Trophoblast cell (in vitro differentiated cells and primary cell): ENCODE results near the gene SRF.

Experiments
- DNase-seq, 2 donors: peaks; one replicate each; pipeline ENCODE4 v3.0.0-alpha.2; 2016
- H2AFZ ChIP-seq: 2 replicates; pipeline ENCODE4 v1.6.1; 2013; ENCODE audit warnings: low read length, moderate library complexity, mild to moderate bottlenecking; ENCODE audit not compliant: insufficient read depth, poor library complexity
- H2AK5ac ChIP-seq: 2 replicates; pipeline ENCODE4 v1.6.1; 2013; ENCODE audit warnings: mild to moderate bottlenecking, low read length
- H2BK120ac ChIP-seq: 2 replicates; pipeline ENCODE4 v1.6.1; 2013; ENCODE audit warnings: low read length, mild to moderate bottlenecking, moderate library complexity; ENCODE audit not compliant: insufficient read depth, poor library complexity
- H2BK12ac ChIP-seq: 2 replicates; pipeline ENCODE4 v1.6.1; 2013; ENCODE audit warnings: mild to moderate bottlenecking, low read length, moderate library complexity
- H2BK5ac ChIP-seq: 2 replicates; pipeline ENCODE4 v1.6.1; 2013; ENCODE audit warnings: low read length, low read depth, moderate library complexity, mild to moderate bottlenecking; ENCODE audit not compliant: poor library complexity
- H3K14ac ChIP-seq: 2 replicates; pipeline ENCODE4 v1.6.1; 2013; ENCODE audit warnings: mild to moderate bottlenecking, low read length
- H3K18ac ChIP-seq: 2 replicates; pipeline ENCODE4 v1.6.1; 2013; ENCODE audit warnings: mild to moderate bottlenecking, low read length
- H3K23ac ChIP-seq: 2 replicates; pipeline ENCODE4 v1.6.1; 2013; ENCODE audit warnings: low read length
- H3K27ac ChIP-seq: 2 replicates; pipeline ENCODE4 v1.5.1; 2013; ENCODE audit warnings: low read depth, mild to moderate bottlenecking, inconsistent platforms, low read length, moderate library complexity
- H3K27me3 ChIP-seq: 2 replicates; pipeline ENCODE4 v1.6.1; 2013; ENCODE audit warnings: inconsistent platforms, mild to moderate bottlenecking, low read length, moderate library complexity; ENCODE audit not compliant: insufficient read depth
- H3K36me3 ChIP-seq, 2 experiments: 1 replicate in 1 of 2; 2 replicates in 1 of 2; pipeline ENCODE4 v1.6.1; 2013; ENCODE audit warnings: low read length in 2 of 2, mild to moderate bottlenecking in 2 of 2, moderate library complexity in 1 of 2; ENCODE audit not compliant: insufficient read depth in 2 of 2, control insufficient read depth in 1 of 2
- H3K4ac ChIP-seq: 2 replicates; pipeline ENCODE4 v1.6.1; 2013; ENCODE audit warnings: low read depth, mild to moderate bottlenecking, low read length, moderate library complexity
- H3K4me1 ChIP-seq, 2 experiments: 1 replicate in 1 of 2; 2 replicates in 1 of 2; pipeline ENCODE4 v1.6.1; 2013; ENCODE audit warnings: low read length in 2 of 2, mild to moderate bottlenecking in 2 of 2, moderate library complexity in 1 of 2; ENCODE audit not compliant: insufficient read depth in 2 of 2, control insufficient read depth in 1 of 2
- H3K4me2 ChIP-seq: 2 replicates; pipeline ENCODE4 v1.6.1; 2013; ENCODE audit warnings: inconsistent platforms, mild to moderate bottlenecking, low read length, moderate library complexity
- H3K4me3 ChIP-seq: 2 replicates; pipeline ENCODE4 v1.5.1; 2013; ENCODE audit warnings: mild to moderate bottlenecking, low read depth, low read length, inconsistent platforms
- H3K79me1 ChIP-seq: one replicate; pipeline ENCODE4 v1.6.1; 2013; ENCODE audit warnings: low read length
- H3K79me2 ChIP-seq: 2 replicates; pipeline ENCODE4 v1.6.1; 2013; ENCODE audit warnings: low read length, mild to moderate bottlenecking; ENCODE audit not compliant: control insufficient read depth, insufficient read depth, poor library complexity
- H3K9ac ChIP-seq: 2 replicates; pipeline ENCODE4 v1.6.1; 2013; ENCODE audit warnings: mild to moderate bottlenecking, low read length
- H3K9me3 ChIP-seq: 2 replicates; pipeline ENCODE4 v1.6.1; 2013; ENCODE audit warnings: low read depth, mild to moderate bottlenecking, control low read depth, inconsistent platforms, low read length; ENCODE audit not compliant: insufficient read depth
- H4K12ac ChIP-seq: 2 replicates; pipeline ENCODE4 v1.6.1; 2013; ENCODE audit warnings: low read depth, mild to moderate bottlenecking, low read length, moderate library complexity
- H4K8ac ChIP-seq: 2 replicates; pipeline ENCODE4 v1.6.1; 2013; ENCODE audit warnings: low read depth, mild to moderate bottlenecking, low read length, moderate library complexity
- H4K91ac ChIP-seq: one replicate; pipeline ENCODE4 v1.6.1; 2013; ENCODE audit warnings: low read depth, mild to moderate bottlenecking, low read length, moderate library complexity
- WGBS: extraction: QIAGEN DNeasy Blood & Tissue Kit; methylation state at CpG from one replicate; pipeline ENCODE4 v1.1.7; 2013; ENCODE audit warnings: missing lambda C conversion rate; ENCODE audit not compliant: insufficient read length, insufficient coverage; ENCODE audit errors: extremely low coverage; 5-methylcytosine and 5-hydroxymethylcytosine counted together

SRF gene

GRCh38 chr6:43220439-43220951 is 49.4 kb downstream of the SRF start:
- H3K4me3 ChIP-seq: no peak overlapping the region
- H3K79me1 ChIP-seq: peaks cover 4% of the 10 kb centered on the region
- no peak for DNase-seq
- H3K27me3 ChIP-seq: no peaks in the 10 kb centered on the region
- peaks cover 5% of the 10 kb centered on the region for H3K9me3 ChIP-seq
- H4K91ac ChIP-seq: no peak overlapping the region
- H3K18ac ChIP-seq: no peak overlapping the region
- no peak overlapping the region for H4K12ac ChIP-seq
- no peak overlapping the region for H2BK5ac ChIP-seq
- H2BK12ac ChIP-seq: no peak overlapping the region
- peaks cover 5 to 8% of the 10 kb centered on the region in 2 experiments for H3K4me1 ChIP-seq
- no peak overlapping the region for H2BK120ac ChIP-seq
- H3K23ac ChIP-seq: no peak overlapping the region
- peaks cover 34 to 39% of the 10 kb centered on the region in 2 experiments for H3K36me3 ChIP-seq
- no peak overlapping the region for H3K4me2 ChIP-seq
- no peak overlapping the region for H4K8ac ChIP-seq
- no peak overlapping the region for H2AK5ac ChIP-seq
- H3K79me2 ChIP-seq: no peaks in the 10 kb centered on the region
- no peak overlapping the region for H3K14ac ChIP-seq
- no peak overlapping the region for H3K9ac ChIP-seq
- no CpG with 5 or more reads among the region's 16 CpGs for whole genome bisulfite sequencing
- no peak overlapping the region for H2AFZ ChIP-seq
- no peak overlapping the region for H3K27ac ChIP-seq
- no peak overlapping the region for H3K4ac ChIP-seq

DNA sequence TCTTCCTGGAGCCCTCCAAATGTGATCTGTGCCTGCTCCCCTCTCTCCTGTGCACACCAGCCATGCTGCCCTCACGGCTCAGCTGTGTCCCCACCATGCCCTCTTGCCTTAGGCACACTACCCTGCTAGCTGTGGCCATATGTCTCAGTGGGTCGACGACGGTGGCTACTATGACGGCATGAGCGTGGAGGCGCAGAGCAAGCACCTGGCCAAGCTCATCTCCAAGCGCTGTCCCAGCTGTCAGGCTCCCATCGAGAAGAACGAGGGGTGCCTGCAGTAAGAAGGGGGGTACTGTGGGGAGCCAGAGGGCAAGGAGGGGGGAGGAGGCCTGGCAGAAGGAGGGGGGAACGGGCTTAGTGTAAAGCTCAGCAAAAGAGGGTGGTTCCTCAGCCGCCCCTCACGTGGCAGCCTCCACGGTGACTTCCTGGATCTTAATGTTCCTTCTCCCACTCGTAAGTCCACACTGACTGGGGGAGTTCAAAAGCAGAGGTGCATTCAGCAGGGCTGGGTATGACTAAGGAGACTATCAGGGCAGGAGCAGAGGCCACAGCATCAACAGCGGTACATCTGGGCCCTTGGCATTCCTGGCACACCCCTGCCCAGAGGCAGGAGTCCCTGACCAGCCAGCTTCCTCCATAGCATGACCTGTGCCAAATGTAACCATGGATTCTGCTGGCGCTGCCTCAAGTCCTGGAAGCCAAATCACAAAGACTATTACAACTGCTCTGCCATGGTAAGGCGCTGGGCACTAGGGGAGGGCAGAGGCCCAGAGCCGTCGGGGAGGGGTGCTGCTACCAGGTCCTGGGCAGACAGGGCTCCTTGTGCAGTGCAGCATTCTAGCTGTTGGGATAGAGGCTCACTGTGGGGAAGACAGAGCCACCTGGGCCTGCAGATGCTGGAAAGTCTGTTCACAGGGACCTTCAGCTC is 50.2 kb downstream of the SRF start:
- no CpG with 5 or more reads among the region's 20 CpGs for WGBS
- no peak overlapping the region for H2BK120ac ChIP-seq
- peaks cover 28 to 36% of the 10 kb centered on the region in 2 experiments for H3K36me3 ChIP-seq
- H3K18ac ChIP-seq: no peak overlapping the region
- H2BK12ac ChIP-seq: no peak overlapping the region
- H3K4me1 ChIP-seq: peaks cover 5 to 8% of the 10 kb centered on the region in 2 experiments
- no peak overlapping the region for H3K23ac ChIP-seq
- peak overlapping the region; percentile 59 for H3K9ac ChIP-seq
- peak overlapping the region; percentile 13 for H3K4me3 ChIP-seq
- no peak overlapping the region for H4K12ac ChIP-seq
- H3K27me3 ChIP-seq: no peaks in the 10 kb centered on the region
- H3K4ac ChIP-seq: no peak overlapping the region
- peaks cover 5% of the 10 kb centered on the region for H3K9me3 ChIP-seq
- H3K79me2 ChIP-seq: no peaks in the 10 kb centered on the region
- peaks cover 4% of the 10 kb centered on the region for H3K79me1 ChIP-seq
- H2AK5ac ChIP-seq: no peak overlapping the region
- H2AFZ ChIP-seq: no peak overlapping the region
- no peak overlapping the region for H3K27ac ChIP-seq
- no peak for DNase-seq
- no peak overlapping the region for H3K4me2 ChIP-seq
- H4K8ac ChIP-seq: no peak overlapping the region
- no peak overlapping the region for H2BK5ac ChIP-seq
- no peak overlapping the region for H3K14ac ChIP-seq
- H4K91ac ChIP-seq: no peak overlapping the region

DNA sequence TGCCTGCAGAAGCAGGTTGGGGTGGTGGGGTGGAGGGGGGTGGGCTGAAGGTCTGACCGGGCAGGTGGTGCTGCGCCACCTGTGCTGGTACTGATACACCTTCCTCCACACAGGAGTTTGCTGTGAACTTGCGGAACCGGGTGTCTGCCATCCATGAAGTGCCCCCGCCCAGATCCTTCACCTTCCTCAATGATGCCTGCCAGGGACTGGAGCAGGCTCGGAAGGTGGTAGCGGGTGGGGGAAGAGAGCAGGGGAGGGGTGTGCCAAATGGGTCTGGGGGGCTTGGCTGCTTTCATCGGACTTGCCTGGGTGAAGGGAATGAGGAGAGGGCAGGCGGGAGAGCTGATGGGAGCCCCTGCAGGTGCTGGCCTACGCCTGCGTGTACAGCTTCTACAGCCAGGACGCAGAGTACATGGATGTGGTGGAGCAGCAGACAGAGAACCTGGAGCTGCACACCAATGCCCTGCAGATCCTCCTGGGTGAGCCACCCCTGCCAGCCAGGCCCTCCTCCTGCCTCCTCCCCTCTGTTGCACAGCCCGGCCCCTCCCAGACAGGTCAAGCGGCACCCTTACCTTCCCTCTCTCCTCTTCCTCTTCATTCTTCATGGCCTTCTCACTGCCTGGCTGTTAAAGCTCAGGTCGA is 51.5 kb downstream of the SRF start:
- no CpG with 5 or more reads among the region's 15 CpGs for WGBS
- H2BK12ac ChIP-seq: no peak overlapping the region
- no peak overlapping the region for H3K9ac ChIP-seq
- peaks cover 4% of the 10 kb centered on the region for H3K79me1 ChIP-seq
- H2AK5ac ChIP-seq: no peak overlapping the region
- peaks cover 5 to 8% of the 10 kb centered on the region in 2 experiments for H3K4me1 ChIP-seq
- peaks cover 5% of the 10 kb centered on the region for H3K9me3 ChIP-seq
- H3K36me3 ChIP-seq: peaks cover 28 to 34% of the 10 kb centered on the region in 2 experiments
- no peak overlapping the region for H3K23ac ChIP-seq
- H3K4ac ChIP-seq: no peak overlapping the region
- H3K79me2 ChIP-seq: no peaks in the 10 kb centered on the region
- H2BK5ac ChIP-seq: no peak overlapping the region
- no peak overlapping the region for H3K18ac ChIP-seq
- no peak overlapping the region for H3K14ac ChIP-seq
- no peak overlapping the region for H2BK120ac ChIP-seq
- no peak overlapping the region for H3K4me3 ChIP-seq
- no peak overlapping the region for H4K12ac ChIP-seq
- DNase-seq: no peak
- no peak overlapping the region for H3K27ac ChIP-seq
- H2AFZ ChIP-seq: no peak overlapping the region
- H4K8ac ChIP-seq: no peak overlapping the region
- no peak overlapping the region for H4K91ac ChIP-seq
- H3K27me3 ChIP-seq: no peaks in the 10 kb centered on the region
- H3K4me2 ChIP-seq: no peak overlapping the region

DNA sequence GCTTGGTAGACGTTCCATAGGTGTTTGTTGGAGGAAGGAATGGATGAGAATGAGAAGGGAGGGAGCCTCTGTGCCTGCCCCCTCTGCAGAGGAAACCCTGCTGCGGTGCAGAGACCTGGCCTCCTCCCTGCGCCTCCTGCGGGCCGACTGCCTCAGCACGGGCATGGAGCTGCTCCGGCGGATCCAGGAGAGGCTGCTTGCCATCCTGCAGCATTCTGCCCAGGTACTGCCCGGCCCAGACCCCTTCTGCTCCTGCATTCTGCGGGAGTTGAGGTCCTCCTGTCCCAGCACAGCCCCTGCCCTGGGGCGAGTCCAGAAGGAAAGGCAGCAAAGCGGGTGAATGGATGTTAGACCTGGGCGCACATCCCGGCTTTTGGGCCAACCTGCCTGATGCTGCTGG is 52.1 kb downstream of the SRF start:
- no CpG with 5 or more reads among the region's 14 CpGs for WGBS

More for the DNA sequence above, 52.1 kb downstream of the SRF start:
- H3K79me1 ChIP-seq: peaks cover 4% of the 10 kb centered on the region
- no peak overlapping the region for H2BK120ac ChIP-seq
- H3K18ac ChIP-seq: no peak overlapping the region
- H3K4me3 ChIP-seq: no peak overlapping the region
- H2BK12ac ChIP-seq: no peak overlapping the region
- no peak overlapping the region for H2BK5ac ChIP-seq
- no peak overlapping the region for H3K4ac ChIP-seq
- H2AFZ ChIP-seq: no peak overlapping the region
- no peak overlapping the region for H3K27ac ChIP-seq
- H4K8ac ChIP-seq: no peak overlapping the region
- H3K79me2 ChIP-seq: no peaks in the 10 kb centered on the region
- peaks cover 28 to 34% of the 10 kb centered on the region in 2 experiments for H3K36me3 ChIP-seq
- no peak overlapping the region for H2AK5ac ChIP-seq
- H3K4me2 ChIP-seq: no peak overlapping the region
- no peak for DNase-seq
- no peak overlapping the region for H4K91ac ChIP-seq
- H3K27me3 ChIP-seq: no peaks in the 10 kb centered on the region
- H3K4me1 ChIP-seq: peaks cover 5 to 8% of the 10 kb centered on the region in 2 experiments
- H3K9ac ChIP-seq: no peak overlapping the region
- no peak overlapping the region for H4K12ac ChIP-seq
- no peak overlapping the region for H3K23ac ChIP-seq
- peaks cover 5% of the 10 kb centered on the region for H3K9me3 ChIP-seq
- H3K14ac ChIP-seq: no peak overlapping the region
